Measurements from ENCODE around the gene HSPA4. TPM values are rescaled to one million over a fixed set of nuclear protein-coding genes. Genes with fewer than 3 reads are reported as not detected.

HSPA4 gene
- total RNA-seq, 4 donors from 2014 or later, result 38.0 to 50.2 (median 47.3) TPM

DNA sequence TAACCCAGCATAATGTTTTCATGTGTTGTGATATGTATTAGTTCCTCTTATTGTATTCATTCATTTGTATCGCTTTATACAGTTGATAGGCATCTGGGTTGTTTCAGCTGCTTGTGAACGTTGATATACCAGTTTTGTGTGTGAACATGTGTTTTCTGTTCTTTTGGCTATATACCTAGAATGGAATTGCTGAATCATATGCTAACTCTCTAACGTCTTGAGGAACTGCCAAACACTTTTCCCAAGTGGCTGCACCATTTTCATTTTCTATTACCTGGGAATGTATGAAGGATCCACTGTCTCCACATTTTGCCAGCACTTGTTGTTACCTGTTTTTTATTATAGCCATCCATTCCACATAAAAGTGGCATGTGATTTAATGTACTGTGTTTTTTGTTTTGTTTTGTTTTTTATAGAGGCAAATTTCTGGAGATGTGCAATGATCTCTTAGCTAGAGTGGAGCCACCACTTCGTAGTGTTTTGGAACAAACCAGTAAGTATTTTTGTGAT is 34.6 kb downstream of the HSPA4 start:
- DNase-seq (ENCODE audit: low spot score in 2 of 2), result no peak
- TF ChIP-seq, protein P1, sequence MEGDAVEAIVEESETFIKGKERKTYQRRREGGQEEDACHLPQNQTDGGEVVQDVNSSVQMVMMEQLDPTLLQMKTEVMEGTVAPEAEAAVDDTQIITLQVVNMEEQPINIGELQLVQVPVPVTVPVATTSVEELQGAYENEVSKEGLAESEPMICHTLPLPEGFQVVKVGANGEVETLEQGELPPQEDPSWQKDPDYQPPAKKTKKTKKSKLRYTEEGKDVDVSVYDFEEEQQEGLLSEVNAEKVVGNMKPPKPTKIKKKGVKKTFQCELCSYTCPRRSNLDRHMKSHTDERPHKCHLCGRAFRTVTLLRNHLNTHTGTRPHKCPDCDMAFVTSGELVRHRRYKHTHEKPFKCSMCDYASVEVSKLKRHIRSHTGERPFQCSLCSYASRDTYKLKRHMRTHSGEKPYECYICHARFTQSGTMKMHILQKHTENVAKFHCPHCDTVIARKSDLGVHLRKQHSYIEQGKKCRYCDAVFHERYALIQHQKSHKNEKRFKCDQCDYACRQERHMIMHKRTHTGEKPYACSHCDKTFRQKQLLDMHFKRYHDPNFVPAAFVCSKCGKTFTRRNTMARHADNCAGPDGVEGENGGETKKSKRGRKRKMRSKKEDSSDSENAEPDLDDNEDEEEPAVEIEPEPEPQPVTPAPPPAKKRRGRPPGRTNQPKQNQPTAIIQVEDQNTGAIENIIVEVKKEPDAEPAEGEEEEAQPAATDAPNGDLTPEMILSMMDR (IDR thresholded peaks at IDR 0.05), result no peak
- TF ChIP-seq POLR2A (IDR thresholded peaks at IDR 0.05) (no peak), POLR2AphosphoS5 (IDR thresholded peaks at IDR 0.05) (no peak), EP300 (IDR thresholded peaks at IDR 0.05) (no peak)
- Histone ChIP-seq H3K9me3 (no peaks in the 10 kb centered on the region), H3K27ac (no peak overlapping the region), H3K27me3 (no peaks in the 10 kb centered on the region), H3K36me3 (peaks cover 69% of the 10 kb centered on the region), H3K4me3 (no peak overlapping the region), H3K4me1 (peaks cover under 1% of the 10 kb centered on the region)
- 81% methylated on average over 4 of the region's 4 CpGs for WGBS

DNA sequence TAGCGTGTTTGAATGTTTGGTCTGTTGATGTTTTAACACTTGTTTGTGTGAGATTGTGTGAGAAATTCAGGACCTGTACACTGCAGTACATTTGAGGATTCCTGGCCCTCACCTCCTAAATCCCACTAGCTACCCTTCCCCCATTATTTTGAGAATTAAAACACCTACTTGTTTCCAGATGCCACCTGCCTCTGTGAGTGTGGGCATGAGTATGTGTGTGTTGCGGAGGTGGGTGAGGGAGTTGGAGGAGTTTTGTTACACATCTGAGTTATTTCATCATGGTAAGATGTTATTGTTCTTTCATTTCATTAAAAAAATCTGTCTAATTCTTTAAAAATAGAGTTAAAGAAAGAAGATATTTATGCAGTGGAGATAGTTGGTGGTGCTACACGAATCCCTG is 36.3 kb downstream of the HSPA4 start:
- TF ChIP-seq, protein P1 (IDR thresholded peaks at IDR 0.05), result no peak
- TF ChIP-seq POLR2A (IDR thresholded peaks at IDR 0.05) (no peak), POLR2AphosphoS5 (IDR thresholded peaks at IDR 0.05) (no peak), EP300 (IDR thresholded peaks at IDR 0.05) (no peak)
- H3K36me3 ChIP-seq, result peaks cover 73% of the 10 kb centered on the region
- WGBS, result 96% methylated on average over 3 of the region's 3 CpGs

DNA sequence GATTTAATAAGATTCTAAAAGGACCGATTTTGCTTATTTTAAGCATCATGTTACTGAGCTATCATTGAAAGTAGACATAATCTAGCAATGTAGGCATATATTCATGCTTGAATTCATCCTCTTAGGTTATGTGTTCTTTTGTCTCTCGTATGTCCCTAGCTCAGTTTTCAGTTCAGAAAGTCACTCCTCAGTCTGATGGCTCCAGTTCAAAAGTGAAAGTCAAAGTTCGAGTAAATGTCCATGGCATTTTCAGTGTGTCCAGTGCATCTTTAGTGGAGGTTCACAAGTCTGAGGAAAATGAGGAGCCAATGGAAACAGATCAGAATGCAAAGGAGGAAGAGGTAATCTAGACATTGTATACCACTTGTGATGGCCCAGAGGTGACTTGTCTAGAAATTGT is 39.2 kb downstream of the HSPA4 start:
- Histone ChIP-seq H3K4me3 (no peak overlapping the region), H3K4me1 (no peaks in the 10 kb centered on the region), H3K27ac (no peak overlapping the region), H3K36me3 (peaks cover 82% of the 10 kb centered on the region), H3K27me3 (no peaks in the 10 kb centered on the region), H3K9me3 (no peaks in the 10 kb centered on the region)
- WGBS, result 93% methylated on average over 3 of the region's 3 CpGs
- no peak for DNase-seq (ENCODE audit: low spot score in 2 of 2)
- no peak for TF ChIP-seq POLR2A (IDR thresholded peaks at IDR 0.05)
- no peak for TF ChIP-seq POLR2AphosphoS5 (IDR thresholded peaks at IDR 0.05)
- TF ChIP-seq, protein P1 (IDR thresholded peaks at IDR 0.05), result no peak
- TF ChIP-seq EP300 (IDR thresholded peaks at IDR 0.05), result no peak

More for the DNA sequence above, 36.3 kb downstream of the HSPA4 start:
- H3K4me3 ChIP-seq, result no peak overlapping the region
- H3K9me3 ChIP-seq, result no peaks in the 10 kb centered on the region
- no peaks in the 10 kb centered on the region for H3K4me1 ChIP-seq
- no peak for DNase-seq (ENCODE audit: low spot score in 2 of 2)
- no peaks in the 10 kb centered on the region for H3K27me3 ChIP-seq
- H3K27ac ChIP-seq, result no peak overlapping the region

DNA sequence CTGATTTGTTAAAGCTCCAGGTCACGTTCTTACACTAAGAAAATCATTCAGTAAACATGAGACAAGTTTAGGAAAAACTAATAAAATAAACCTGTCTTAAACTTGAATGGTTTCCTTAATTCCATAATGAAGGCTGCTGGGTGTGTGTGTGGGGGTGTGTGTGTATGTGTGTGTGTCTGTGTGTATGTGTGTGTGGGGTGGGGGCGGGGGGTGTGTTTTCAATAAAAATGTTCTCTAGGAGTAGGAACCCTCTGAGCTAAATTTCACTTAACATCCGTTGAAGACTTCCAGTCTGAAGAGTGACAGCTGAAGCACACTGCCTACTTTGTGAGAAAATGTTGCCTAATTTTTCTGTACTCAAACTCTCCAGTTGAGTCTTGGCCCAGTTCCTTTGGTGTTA is 54.5 kb downstream of the HSPA4 start:
- Histone ChIP-seq H3K36me3 (peaks cover 35% of the 10 kb centered on the region), H3K4me1 (peaks cover 13% of the 10 kb centered on the region), H3K27me3 (no peaks in the 10 kb centered on the region), H3K9me3 (no peaks in the 10 kb centered on the region), H3K4me3 (no peak overlapping the region), H3K27ac (no peak overlapping the region)
- no peak for DNase-seq (ENCODE audit: low spot score in 2 of 2)
- 68% methylated on average over 3 of the region's 3 CpGs for WGBS
- no peak for TF ChIP-seq POLR2AphosphoS5 (IDR thresholded peaks at IDR 0.05)
- no peak for TF ChIP-seq POLR2A (IDR thresholded peaks at IDR 0.05)
- TF ChIP-seq, protein P1 (IDR thresholded peaks at IDR 0.05), result no peak
- TF ChIP-seq EP300 (IDR thresholded peaks at IDR 0.05), result no peak

DNA sequence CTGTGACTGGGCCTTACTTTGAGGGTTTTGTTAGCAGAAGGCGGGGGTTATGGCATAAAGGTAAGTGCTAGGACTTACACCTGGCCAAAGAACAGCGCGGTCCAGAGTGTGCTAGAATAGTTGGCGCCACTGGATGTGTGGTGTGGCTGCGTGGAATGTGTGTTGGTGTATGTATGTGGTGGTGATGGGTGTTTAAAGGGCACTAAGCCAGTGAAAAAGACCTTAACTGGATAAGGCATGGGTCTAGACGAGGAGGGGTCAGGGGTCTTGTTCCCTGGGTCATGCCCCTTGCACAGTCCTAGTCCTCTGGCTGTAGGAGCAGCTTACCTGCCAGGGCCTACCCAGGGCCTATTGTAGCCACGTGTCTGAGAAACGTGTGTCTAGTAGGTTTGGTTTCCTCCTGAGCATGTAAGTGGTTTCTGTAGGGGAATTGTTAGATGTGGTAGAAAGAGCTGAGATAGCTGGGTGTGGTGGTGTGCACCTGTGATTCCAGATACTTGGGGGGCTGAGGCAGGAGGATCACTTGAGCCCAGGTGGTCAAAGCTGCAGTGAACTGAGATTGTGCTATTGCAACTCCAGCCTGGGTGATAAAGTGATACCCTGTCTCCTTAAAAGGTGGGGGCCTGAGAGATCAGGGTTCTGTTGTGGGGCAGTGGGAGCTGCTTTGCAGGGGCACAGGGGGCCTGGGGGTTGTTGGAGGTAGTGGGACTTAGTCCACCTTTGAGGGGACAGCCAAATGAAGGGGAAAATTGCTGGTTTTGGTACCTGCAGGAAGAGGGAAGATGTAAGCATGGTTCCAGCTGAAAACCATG is 55.2 kb downstream of the HSPA4 start:
- Histone ChIP-seq H3K9me3 (no peaks in the 10 kb centered on the region), H3K27ac (no peak overlapping the region), H3K4me3 (no peak overlapping the region), H3K4me1 (peaks cover 15% of the 10 kb centered on the region), H3K36me3 (peaks cover 29% of the 10 kb centered on the region), H3K27me3 (no peaks in the 10 kb centered on the region)
- WGBS, result 81% methylated on average over 7 of the region's 8 CpGs
- DNase-seq (ENCODE audit: low spot score in 2 of 2), result no peak
- TF ChIP-seq EP300 (IDR thresholded peaks at IDR 0.05), result no peak
- no peak for TF ChIP-seq POLR2AphosphoS5 (IDR thresholded peaks at IDR 0.05)
- no peak for TF ChIP-seq POLR2A (IDR thresholded peaks at IDR 0.05)
- TF ChIP-seq, protein P1 (IDR thresholded peaks at IDR 0.05), result no peak

All from suprapubic skin (tissue), 4 donors.